Stomach smooth muscle (tissue), 2 donors: ENCODE data around the gene AGAP1.

Source experiments
- H3K27ac ChIP-seq: one replicate; pipeline ENCODE4 v1.7.0; 2013; ENCODE audit warnings: mild to moderate bottlenecking, low read length, inconsistent platforms
- H3K27me3 ChIP-seq, 2 donors: one replicate each; pipeline ENCODE4 v1.7.0; 2013; ENCODE audit warnings: low read length in 2 of 2; ENCODE audit not compliant: insufficient read depth in 2 of 2, control insufficient read depth in 1 of 2
- H3K36me3 ChIP-seq, 2 donors: one replicate each; pipeline ENCODE4 v1.7.0; 2013; ENCODE audit warnings: low read length in 2 of 2; ENCODE audit not compliant: control insufficient read depth in 2 of 2, insufficient read depth in 2 of 2
- H3K4me1 ChIP-seq: one replicate; pipeline ENCODE4 v1.7.0; 2013; ENCODE audit warnings: low read length; ENCODE audit not compliant: control insufficient read depth, insufficient read depth
- H3K4me3 ChIP-seq, 2 donors: one replicate each; pipeline ENCODE4 v1.7.0; 2013; ENCODE audit warnings: low read length in 2 of 2
- H3K9ac ChIP-seq, 2 donors: one replicate each; pipeline ENCODE4 v1.7.0; 2013; ENCODE audit warnings: low read length in 2 of 2, mild to moderate bottlenecking in 1 of 2
- H3K9me3 ChIP-seq, 2 donors: one replicate each; pipeline ENCODE4 v1.7.0; 2013; ENCODE audit warnings: low read length in 2 of 2; ENCODE audit not compliant: control insufficient read depth in 2 of 2
- donor health status: healthy.
- donor health status: Pancreatic carcinoma.

AGAP1 gene

GRCh38 chr2:235963853-235964577 is 470.2 kb downstream of the AGAP1 start:
- H3K9ac ChIP-seq = no peak overlapping the region
- no peak overlapping the region for H3K27ac ChIP-seq
- no peaks in the 10 kb centered on the region for H3K27me3 ChIP-seq
- no peak overlapping the region for H3K4me3 ChIP-seq
- H3K36me3 ChIP-seq = peaks cover 8 to 9% of the 10 kb centered on the region in 2 donors
- no peaks in the 10 kb centered on the region for H3K9me3 ChIP-seq
- no peaks in the 10 kb centered on the region for H3K4me1 ChIP-seq

GRCh38 chr2:235964787-235965390 is 471.0 kb downstream of the AGAP1 start:
- no peaks in the 10 kb centered on the region for H3K27me3 ChIP-seq
- no peaks in the 10 kb centered on the region for H3K9me3 ChIP-seq
- H3K36me3 ChIP-seq = peaks cover 14 to 18% of the 10 kb centered on the region in 2 donors
- no peak overlapping the region for H3K27ac ChIP-seq
- H3K4me3 ChIP-seq = no peak overlapping the region
- H3K4me1 ChIP-seq = no peaks in the 10 kb centered on the region
- H3K9ac ChIP-seq = no peak overlapping the region

- Histone ChIP-seq H3K27ac (no peak overlapping the region), H3K9me3 (no peaks in the 10 kb centered on the region), H3K27me3 (no peaks in the 10 kb centered on the region), H3K9ac (no peak overlapping the region), H3K4me1 (no peaks in the 10 kb centered on the region), H3K36me3 (peaks cover 22 to 23% of the 10 kb centered on the region in 2 donors), H3K4me3 (no peak overlapping the region)
Measured at GRCh38 chr2:235966396-235966795, 472.6 kb downstream of the AGAP1 start.

- H3K9ac ChIP-seq = no peak overlapping the region
- H3K27me3 ChIP-seq = no peaks in the 10 kb centered on the region
- H3K4me1 ChIP-seq = no peaks in the 10 kb centered on the region
- no peak overlapping the region for H3K4me3 ChIP-seq
- H3K9me3 ChIP-seq = no peaks in the 10 kb centered on the region
- no peak overlapping the region for H3K27ac ChIP-seq
- H3K36me3 ChIP-seq = peaks cover 22 to 23% of the 10 kb centered on the region in 2 donors
Measured at GRCh38 chr2:235966932-235967757, 473.3 kb downstream of the AGAP1 start.

GRCh38 chr2:235968155-235968554 is 474.3 kb downstream of the AGAP1 start:
- Histone ChIP-seq H3K9ac (no peak overlapping the region), H3K27me3 (no peaks in the 10 kb centered on the region), H3K9me3 (no peaks in the 10 kb centered on the region), H3K4me3 (no peak overlapping the region), H3K36me3 (peaks cover 23 to 31% of the 10 kb centered on the region in 2 donors), H3K4me1 (no peaks in the 10 kb centered on the region), H3K27ac (no peak overlapping the region)

GRCh38 chr2:235968616-235969324 is 474.9 kb downstream of the AGAP1 start:
- Histone ChIP-seq H3K36me3 (peaks cover 23 to 35% of the 10 kb centered on the region in 2 donors), H3K27me3 (no peaks in the 10 kb centered on the region), H3K9me3 (no peaks in the 10 kb centered on the region), H3K9ac (no peak overlapping the region), H3K27ac (no peak overlapping the region), H3K4me1 (no peaks in the 10 kb centered on the region), H3K4me3 (no peak overlapping the region)

GRCh38 chr2:235970204-235971040 is 476.6 kb downstream of the AGAP1 start:
- Histone ChIP-seq H3K4me1 (no peaks in the 10 kb centered on the region), H3K9me3 (no peaks in the 10 kb centered on the region), H3K27ac (no peak overlapping the region), H3K27me3 (no peaks in the 10 kb centered on the region), H3K9ac (no peak overlapping the region), H3K4me3 (no peak overlapping the region), H3K36me3 (peaks cover 28 to 40% of the 10 kb centered on the region in 2 donors)

- Histone ChIP-seq H3K27me3 (no peaks in the 10 kb centered on the region), H3K4me3 (no peak overlapping the region), H3K36me3 (peaks cover 13 to 41% of the 10 kb centered on the region in 2 donors), H3K9me3 (no peaks in the 10 kb centered on the region), H3K4me1 (no peaks in the 10 kb centered on the region), H3K27ac (no peak overlapping the region), H3K9ac (no peak overlapping the region)
Measured at GRCh38 chr2:235976516-235976915, 482.7 kb downstream of the AGAP1 start.

GRCh38 chr2:235976956-235977355 is 483.1 kb downstream of the AGAP1 start:
- peaks cover 13 to 41% of the 10 kb centered on the region in 2 donors for H3K36me3 ChIP-seq
- H3K9ac ChIP-seq = no peak overlapping the region
- H3K27ac ChIP-seq = no peak overlapping the region
- no peaks in the 10 kb centered on the region for H3K9me3 ChIP-seq
- H3K4me3 ChIP-seq = no peak overlapping the region
- H3K27me3 ChIP-seq = no peaks in the 10 kb centered on the region
- no peaks in the 10 kb centered on the region for H3K4me1 ChIP-seq

GRCh38 chr2:235977445-235977844 is 483.6 kb downstream of the AGAP1 start:
- no peak overlapping the region for H3K27ac ChIP-seq
- no peaks in the 10 kb centered on the region for H3K9me3 ChIP-seq
- peaks cover 13 to 38% of the 10 kb centered on the region in 2 donors for H3K36me3 ChIP-seq
- no peaks in the 10 kb centered on the region for H3K27me3 ChIP-seq
- H3K9ac ChIP-seq = no peak overlapping the region
- H3K4me3 ChIP-seq = no peak overlapping the region
- H3K4me1 ChIP-seq = no peaks in the 10 kb centered on the region
